Parathyroid adenoma (tissue), 2 donors: ENCODE data around the gene SEMA7A.

Experiments used
- H2AFZ ChIP-seq: fragments of 300-600 bp; sonication (generic); one replicate; pipeline ENCODE4 v1.7.0; 2017; ENCODE audit warnings: antibody characterized with exemption, mild to moderate bottlenecking
- H3K27ac ChIP-seq: fragments of 300-600 bp; sonication (generic); one replicate; pipeline ENCODE4 v1.7.0; 2017
- H3K27me3 ChIP-seq: fragments of 300-600 bp; sonication (generic); one replicate; pipeline ENCODE4 v1.7.0; 2017; ENCODE audit warnings: low read length; ENCODE audit not compliant: control insufficient read depth, insufficient read depth
- H3K36me3 ChIP-seq: fragments of 300-600 bp; sonication (generic); one replicate; pipeline ENCODE4 v1.7.0; 2017; ENCODE audit warnings: low read length; ENCODE audit not compliant: control insufficient read depth, insufficient read depth
- H3K4me1 ChIP-seq: fragments of 300-600 bp; sonication (generic); one replicate; pipeline ENCODE4 v1.7.0; 2017; ENCODE audit warnings: control low read depth
- H3K4me2 ChIP-seq: fragments of 300-600 bp; sonication (generic); one replicate; pipeline ENCODE4 v1.7.0; 2017; ENCODE audit warnings: low read length
- H3K4me3 ChIP-seq: fragments of 300-600 bp; sonication (generic); one replicate; pipeline ENCODE4 v1.7.0; 2017; ENCODE audit warnings: low read depth, low read length
- H3K79me2 ChIP-seq: fragments of 300-600 bp; sonication (generic); one replicate; pipeline ENCODE4 v1.7.0; 2017; ENCODE audit warnings: control low read depth
- H3K9ac ChIP-seq: fragments of 300-600 bp; sonication (generic); one replicate; pipeline ENCODE4 v1.7.0; 2017; ENCODE audit warnings: mild to moderate bottlenecking
- H3K9me3 ChIP-seq: fragments of 300-600 bp; sonication (generic); one replicate; pipeline ENCODE4 v1.7.0; 2017; ENCODE audit warnings: low read length; ENCODE audit not compliant: control insufficient read depth
- TF ChIP-seq, protein P1 (sequence below): fragments of 300-600 bp; sonication (generic); IDR thresholded peaks from one replicate; pipeline ENCODE4 v1.7.0; 2017; ENCODE audit warnings: antibody characterized with exemption, mild to moderate bottlenecking
- donor health status: primary hyperparathyroidism.

SEMA7A gene

GRCh38 chr15:74408815-74409214 is 24.9 kb downstream of the SEMA7A start:
- Histone ChIP-seq H3K79me2 (no peaks in the 10 kb centered on the region), H3K4me1 (peaks cover 4% of the 10 kb centered on the region), H3K36me3 (no peaks in the 10 kb centered on the region), H3K4me2 (no peak overlapping the region), H3K4me3 (no peak overlapping the region), H3K27ac (no peak overlapping the region), H3K27me3 (no peaks in the 10 kb centered on the region), H2AFZ (no peak overlapping the region), H3K9me3 (no peaks in the 10 kb centered on the region), H3K9ac (no peak overlapping the region)
- TF ChIP-seq, protein P1, sequence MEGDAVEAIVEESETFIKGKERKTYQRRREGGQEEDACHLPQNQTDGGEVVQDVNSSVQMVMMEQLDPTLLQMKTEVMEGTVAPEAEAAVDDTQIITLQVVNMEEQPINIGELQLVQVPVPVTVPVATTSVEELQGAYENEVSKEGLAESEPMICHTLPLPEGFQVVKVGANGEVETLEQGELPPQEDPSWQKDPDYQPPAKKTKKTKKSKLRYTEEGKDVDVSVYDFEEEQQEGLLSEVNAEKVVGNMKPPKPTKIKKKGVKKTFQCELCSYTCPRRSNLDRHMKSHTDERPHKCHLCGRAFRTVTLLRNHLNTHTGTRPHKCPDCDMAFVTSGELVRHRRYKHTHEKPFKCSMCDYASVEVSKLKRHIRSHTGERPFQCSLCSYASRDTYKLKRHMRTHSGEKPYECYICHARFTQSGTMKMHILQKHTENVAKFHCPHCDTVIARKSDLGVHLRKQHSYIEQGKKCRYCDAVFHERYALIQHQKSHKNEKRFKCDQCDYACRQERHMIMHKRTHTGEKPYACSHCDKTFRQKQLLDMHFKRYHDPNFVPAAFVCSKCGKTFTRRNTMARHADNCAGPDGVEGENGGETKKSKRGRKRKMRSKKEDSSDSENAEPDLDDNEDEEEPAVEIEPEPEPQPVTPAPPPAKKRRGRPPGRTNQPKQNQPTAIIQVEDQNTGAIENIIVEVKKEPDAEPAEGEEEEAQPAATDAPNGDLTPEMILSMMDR = no peak

- Histone ChIP-seq H3K79me2 (no peaks in the 10 kb centered on the region), H3K27ac (no peak overlapping the region)
- TF ChIP-seq, protein P1 = no peak
These were observed 25.4 kb downstream of the SEMA7A start for GRCh38 chr15:74408385-74408784.

GRCh38 chr15:74406992-74407705 is 26.6 kb downstream of the SEMA7A start:
- Histone ChIP-seq H3K27ac (no peak overlapping the region), H3K9me3 (no peaks in the 10 kb centered on the region), H3K27me3 (no peaks in the 10 kb centered on the region), H3K79me2 (no peaks in the 10 kb centered on the region), H2AFZ (no peak overlapping the region), H3K36me3 (no peaks in the 10 kb centered on the region), H3K4me1 (peaks cover 4% of the 10 kb centered on the region), H3K4me2 (no peak overlapping the region), H3K4me3 (no peak overlapping the region), H3K9ac (no peak overlapping the region)
- TF ChIP-seq, protein P1 = no peak

More at GRCh38 chr15:74408385-74408784, 25.4 kb downstream of the SEMA7A start:
- Histone ChIP-seq H3K4me2 (no peak overlapping the region), H3K27me3 (no peaks in the 10 kb centered on the region), H3K9ac (no peak overlapping the region), H3K4me1 (peaks cover 4% of the 10 kb centered on the region), H3K4me3 (no peak overlapping the region), H3K36me3 (no peaks in the 10 kb centered on the region), H3K9me3 (no peaks in the 10 kb centered on the region), H2AFZ (no peak overlapping the region)

DNA sequence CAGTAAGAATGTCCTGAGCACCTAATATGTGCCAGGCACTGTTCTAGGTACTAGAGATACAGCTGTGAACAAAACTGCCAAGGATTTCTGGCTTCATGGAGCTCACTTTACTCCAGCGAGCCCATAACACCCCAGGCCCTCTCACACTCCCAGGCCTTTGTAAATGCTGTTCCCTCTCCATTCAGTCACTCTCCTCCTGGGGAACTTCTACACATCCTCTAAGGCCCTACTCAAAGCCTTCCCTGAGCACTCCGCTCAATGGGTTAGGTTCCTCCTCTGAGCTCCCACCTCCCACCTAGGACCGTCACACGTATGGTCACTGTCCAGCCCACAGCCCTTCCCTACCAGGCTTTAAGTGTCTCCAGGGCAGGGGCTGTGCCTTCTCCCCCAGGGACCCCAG is 27.2 kb downstream of the SEMA7A start:
- Histone ChIP-seq H2AFZ (no peak overlapping the region), H3K4me1 (peaks cover 4% of the 10 kb centered on the region), H3K27me3 (no peaks in the 10 kb centered on the region), H3K79me2 (no peaks in the 10 kb centered on the region), H3K9me3 (no peaks in the 10 kb centered on the region), H3K4me3 (no peak overlapping the region), H3K4me2 (no peak overlapping the region), H3K36me3 (no peaks in the 10 kb centered on the region), H3K9ac (no peak overlapping the region), H3K27ac (no peak overlapping the region)
- TF ChIP-seq, protein P1 = no peak

DNA sequence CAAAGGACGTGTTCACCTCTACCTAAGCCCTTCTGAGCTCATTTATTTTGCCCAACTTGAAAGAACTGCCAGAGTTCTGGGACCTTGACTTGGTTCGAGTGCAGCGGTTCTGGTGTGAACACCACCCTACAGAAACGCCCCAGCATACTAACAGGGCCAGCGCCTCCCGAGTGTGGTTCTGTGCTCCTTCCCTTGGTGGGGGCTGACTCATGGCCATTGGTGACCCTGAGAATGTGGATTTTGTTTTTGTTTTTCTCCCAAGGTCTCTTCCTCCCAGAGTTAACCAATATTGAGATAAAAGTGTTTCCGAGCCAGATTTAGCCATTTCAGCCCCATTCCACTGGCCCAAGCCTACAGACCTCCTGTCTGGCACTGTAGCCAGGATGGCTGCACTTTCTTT is 27.9 kb downstream of the SEMA7A start:
- no peak overlapping the region for H3K4me2 ChIP-seq
- H2AFZ ChIP-seq = no peak overlapping the region
- no peak overlapping the region for H3K4me3 ChIP-seq
- H3K27ac ChIP-seq = no peak overlapping the region
- no peaks in the 10 kb centered on the region for H3K36me3 ChIP-seq
- H3K9me3 ChIP-seq = no peaks in the 10 kb centered on the region
- no peaks in the 10 kb centered on the region for H3K27me3 ChIP-seq
- H3K4me1 ChIP-seq = peaks cover 4% of the 10 kb centered on the region
- no peaks in the 10 kb centered on the region for H3K79me2 ChIP-seq
- H3K9ac ChIP-seq = no peak overlapping the region
- TF ChIP-seq, protein P1 = no peak
